ENCODE measurements around the gene MGAT1.
A peak's percentile ranks its signal among the peaks of the same experiment; 100 is the strongest.

- peak; percentile 22 to 86 for TF ChIP-seq POLR2A (IDR thresholded peaks at IDR 0.05)
- TF ChIP-seq, protein P1, sequence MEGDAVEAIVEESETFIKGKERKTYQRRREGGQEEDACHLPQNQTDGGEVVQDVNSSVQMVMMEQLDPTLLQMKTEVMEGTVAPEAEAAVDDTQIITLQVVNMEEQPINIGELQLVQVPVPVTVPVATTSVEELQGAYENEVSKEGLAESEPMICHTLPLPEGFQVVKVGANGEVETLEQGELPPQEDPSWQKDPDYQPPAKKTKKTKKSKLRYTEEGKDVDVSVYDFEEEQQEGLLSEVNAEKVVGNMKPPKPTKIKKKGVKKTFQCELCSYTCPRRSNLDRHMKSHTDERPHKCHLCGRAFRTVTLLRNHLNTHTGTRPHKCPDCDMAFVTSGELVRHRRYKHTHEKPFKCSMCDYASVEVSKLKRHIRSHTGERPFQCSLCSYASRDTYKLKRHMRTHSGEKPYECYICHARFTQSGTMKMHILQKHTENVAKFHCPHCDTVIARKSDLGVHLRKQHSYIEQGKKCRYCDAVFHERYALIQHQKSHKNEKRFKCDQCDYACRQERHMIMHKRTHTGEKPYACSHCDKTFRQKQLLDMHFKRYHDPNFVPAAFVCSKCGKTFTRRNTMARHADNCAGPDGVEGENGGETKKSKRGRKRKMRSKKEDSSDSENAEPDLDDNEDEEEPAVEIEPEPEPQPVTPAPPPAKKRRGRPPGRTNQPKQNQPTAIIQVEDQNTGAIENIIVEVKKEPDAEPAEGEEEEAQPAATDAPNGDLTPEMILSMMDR (IDR thresholded peaks at IDR 0.05) = no peak
Observed at GRCh38 chr5:180802325-180803180, at the start of gene MGAT1.
